Vein endothelial cell (primary cell): ENCODE results near the gene MED27. TPM values are rescaled to one million over a fixed set of nuclear protein-coding genes. Genes with fewer than 3 reads are reported as not detected.

Experiments used
- total RNA-seq: library from RNA; depleted of rRNA; stranded (reverse); fragments of >200 nt; gene quantifications from 2 replicates; pipeline ENCODE4 v1.2.3, GENCODE V29; 2012

MED27 gene, protein sequence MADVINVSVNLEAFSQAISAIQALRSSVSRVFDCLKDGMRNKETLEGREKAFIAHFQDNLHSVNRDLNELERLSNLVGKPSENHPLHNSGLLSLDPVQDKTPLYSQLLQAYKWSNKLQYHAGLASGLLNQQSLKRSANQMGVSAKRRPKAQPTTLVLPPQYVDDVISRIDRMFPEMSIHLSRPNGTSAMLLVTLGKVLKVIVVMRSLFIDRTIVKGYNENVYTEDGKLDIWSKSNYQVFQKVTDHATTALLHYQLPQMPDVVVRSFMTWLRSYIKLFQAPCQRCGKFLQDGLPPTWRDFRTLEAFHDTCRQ
- 23.9 and 25.2 TPM in 2 replicates for total RNA-seq

DNA sequence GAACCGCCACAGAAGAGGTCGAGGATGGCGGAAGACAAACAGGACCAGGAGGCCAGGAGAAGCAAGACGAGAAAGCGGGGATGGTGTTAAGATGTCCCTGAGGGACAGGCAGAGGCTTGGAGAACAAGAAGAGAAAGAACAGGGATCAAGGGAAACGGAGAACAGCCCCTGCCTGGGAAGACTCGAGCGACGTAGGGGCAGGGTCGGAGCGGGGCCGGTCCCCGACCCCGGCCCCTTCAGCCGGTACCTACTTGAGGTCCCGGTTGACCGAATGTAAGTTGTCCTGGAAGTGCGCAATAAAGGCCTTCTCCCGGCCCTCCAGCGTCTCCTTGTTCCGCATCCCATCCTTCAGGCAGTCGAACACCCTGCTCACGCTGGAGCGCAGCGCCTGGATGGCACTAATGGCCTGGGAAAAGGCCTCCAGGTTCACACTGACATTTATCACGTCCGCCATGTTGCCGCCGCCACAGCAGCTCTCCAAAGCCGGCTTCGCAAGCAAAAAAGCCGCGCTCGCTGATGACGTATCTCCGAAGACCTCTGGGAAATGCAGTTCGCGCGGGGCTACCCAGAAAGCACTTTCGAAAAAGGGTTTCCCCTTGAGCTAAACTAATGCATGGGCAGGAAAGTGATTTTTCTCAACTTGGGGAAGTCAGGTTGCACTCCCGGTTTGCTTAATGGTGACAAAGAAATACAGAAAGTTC, at the start of gene MED27:
Gene MED27, minus strand, starts transcription at position 477 of the 701 bp plus-strand sequence. Its CDS starts 23 bp downstream, at position 454.

Other genes starting within 250 kb of the MED27 start
- under 0.01 and 0.10 TPM in 2 replicates for gene NTNG2, start 82.2 kb upstream of the MED27 start, total RNA-seq